Rectal smooth muscle tissue (tissue), 1 donor: ENCODE data around the gene MYO18B.

Experiments
- H3K27ac ChIP-seq: one replicate; pipeline ENCODE4 v1.7.0; 2013; ENCODE audit warnings: low read depth, low read length, inconsistent platforms
- H3K27me3 ChIP-seq: one replicate; pipeline ENCODE4 v1.7.0; 2013; ENCODE audit warnings: low read length; ENCODE audit not compliant: control insufficient read depth, insufficient read depth
- H3K36me3 ChIP-seq: one replicate; pipeline ENCODE4 v1.7.0; 2013; ENCODE audit warnings: low read length; ENCODE audit not compliant: control insufficient read depth, insufficient read depth
- H3K4me1 ChIP-seq: one replicate; pipeline ENCODE4 v1.7.0; 2013; ENCODE audit warnings: low read length; ENCODE audit not compliant: control insufficient read depth, insufficient read depth
- H3K4me3 ChIP-seq: one replicate; pipeline ENCODE4 v1.7.0; 2013; ENCODE audit warnings: low read length
- H3K9ac ChIP-seq: one replicate; pipeline ENCODE4 v1.7.0; 2013; ENCODE audit warnings: low read length

Gene MYO18B

DNA sequence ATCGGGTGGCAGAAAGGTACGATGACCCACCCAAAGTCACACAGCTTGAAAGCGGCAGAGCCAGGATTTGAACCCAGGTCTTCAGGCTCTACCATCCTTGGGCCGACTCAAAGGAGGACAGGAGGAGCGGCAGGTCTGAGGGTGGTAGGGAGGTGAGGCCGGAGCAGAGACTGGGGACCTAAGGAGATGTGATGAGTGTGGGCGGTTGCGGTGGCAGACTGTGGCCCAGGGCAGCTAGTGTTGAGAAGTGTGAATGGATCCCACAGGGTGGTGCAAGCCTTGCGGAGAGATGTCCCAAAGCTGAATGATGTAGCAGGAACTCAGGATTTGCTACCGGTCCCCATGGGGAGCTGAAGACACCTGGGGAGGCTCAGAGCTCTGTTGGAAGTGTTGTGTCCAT lies 180.2 kb downstream of the MYO18B start:
- Histone ChIP-seq H3K9ac (no peak overlapping the region), H3K4me3 (no peak overlapping the region), H3K27ac (no peak overlapping the region), H3K27me3 (no peaks in the 10 kb centered on the region), H3K4me1 (no peaks in the 10 kb centered on the region), H3K36me3 (no peaks in the 10 kb centered on the region)

GRCh38 chr22:25923914-25924313 lies 181.9 kb downstream of the MYO18B start:
- Histone ChIP-seq H3K9ac (no peak overlapping the region), H3K4me3 (no peak overlapping the region), H3K27ac (no peak overlapping the region), H3K4me1 (no peaks in the 10 kb centered on the region), H3K27me3 (no peaks in the 10 kb centered on the region), H3K36me3 (no peaks in the 10 kb centered on the region)

DNA sequence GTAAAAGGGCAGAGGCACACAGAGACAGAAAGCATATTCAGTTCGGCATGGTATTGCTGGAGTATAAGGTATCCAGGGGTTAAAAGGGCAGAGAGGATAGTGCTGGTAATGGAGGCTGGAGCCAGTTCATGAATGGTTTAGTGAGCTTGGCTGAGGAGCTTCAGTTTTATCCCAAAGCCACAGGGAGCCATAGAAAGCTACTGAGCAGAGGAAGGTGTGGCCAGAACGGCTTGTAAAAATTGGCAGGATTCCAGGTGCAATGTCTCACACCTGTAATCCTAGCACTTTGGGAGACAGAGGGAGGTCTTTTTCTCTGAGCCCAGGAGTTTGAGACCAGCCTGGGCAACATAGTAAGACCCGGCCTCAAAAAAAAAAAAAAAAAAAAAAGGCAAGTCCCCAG lies 186.1 kb downstream of the MYO18B start:
- H3K27me3 ChIP-seq: no peaks in the 10 kb centered on the region
- no peak overlapping the region for H3K27ac ChIP-seq
- H3K9ac ChIP-seq: no peak overlapping the region
- H3K4me1 ChIP-seq: no peaks in the 10 kb centered on the region
- no peak overlapping the region for H3K4me3 ChIP-seq
- H3K36me3 ChIP-seq: no peaks in the 10 kb centered on the region

- Histone ChIP-seq H3K4me3 (no peak overlapping the region), H3K27me3 (no peaks in the 10 kb centered on the region), H3K4me1 (no peaks in the 10 kb centered on the region), H3K27ac (no peak overlapping the region), H3K9ac (no peak overlapping the region), H3K36me3 (no peaks in the 10 kb centered on the region)
Observed at GRCh38 chr22:25929321-25929878, 187.4 kb downstream of the MYO18B start.

GRCh38 chr22:25930083-25930482 lies 188.1 kb downstream of the MYO18B start:
- H3K4me1 ChIP-seq: no peaks in the 10 kb centered on the region
- H3K27me3 ChIP-seq: no peaks in the 10 kb centered on the region
- no peaks in the 10 kb centered on the region for H3K36me3 ChIP-seq
- H3K27ac ChIP-seq: no peak overlapping the region
- H3K4me3 ChIP-seq: no peak overlapping the region
- H3K9ac ChIP-seq: no peak overlapping the region

- H3K27ac ChIP-seq: no peak overlapping the region
- no peak overlapping the region for H3K4me3 ChIP-seq
- no peaks in the 10 kb centered on the region for H3K36me3 ChIP-seq
- H3K9ac ChIP-seq: no peak overlapping the region
- H3K27me3 ChIP-seq: no peaks in the 10 kb centered on the region
- no peaks in the 10 kb centered on the region for H3K4me1 ChIP-seq
Observed at GRCh38 chr22:25930788-25931310, 188.9 kb downstream of the MYO18B start.

GRCh38 chr22:25933158-25933788 lies 191.3 kb downstream of the MYO18B start:
- Histone ChIP-seq H3K27me3 (no peaks in the 10 kb centered on the region), H3K9ac (no peak overlapping the region), H3K36me3 (no peaks in the 10 kb centered on the region), H3K27ac (no peak overlapping the region), H3K4me1 (no peaks in the 10 kb centered on the region), H3K4me3 (no peak overlapping the region)

DNA sequence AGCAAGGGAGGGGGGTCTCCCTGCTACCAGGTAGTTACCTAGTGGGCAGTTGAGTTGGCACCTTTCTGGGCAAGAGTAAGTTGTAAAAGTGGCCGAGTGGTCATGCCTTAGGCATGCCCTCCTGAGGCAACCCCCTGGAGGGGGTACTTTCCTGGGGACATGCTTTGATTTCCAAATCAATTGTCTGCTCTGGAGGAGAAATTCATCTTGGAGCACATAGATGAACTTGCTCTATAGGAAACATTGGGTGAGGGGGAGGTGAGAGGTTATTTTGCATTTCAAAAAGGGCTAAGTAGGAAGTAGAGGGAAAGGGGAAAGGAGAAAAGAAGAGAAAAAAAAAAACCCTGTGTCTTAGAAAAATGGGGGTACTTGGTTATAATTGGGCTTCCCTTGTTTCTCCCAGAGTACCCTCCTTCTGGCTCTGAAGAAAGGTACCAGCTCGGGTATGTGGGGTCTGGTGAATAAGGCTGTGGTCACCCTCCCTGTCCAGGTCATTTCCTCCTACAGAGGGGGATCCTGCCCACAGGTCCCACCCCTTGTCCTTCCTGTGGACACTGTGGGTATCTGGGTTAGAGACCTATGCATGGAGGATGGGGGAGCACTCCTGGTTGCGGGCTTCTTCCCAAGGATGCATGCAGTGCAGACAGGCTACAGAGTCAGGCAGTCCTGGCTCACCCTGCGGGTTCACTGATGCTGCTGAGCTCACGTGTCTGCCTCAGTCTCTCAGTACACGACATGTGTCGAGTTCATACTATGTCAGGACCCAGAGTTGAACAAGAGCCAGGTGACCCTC lies 193.5 kb downstream of the MYO18B start:
- no peaks in the 10 kb centered on the region for H3K36me3 ChIP-seq
- H3K4me1 ChIP-seq: no peaks in the 10 kb centered on the region
- no peak overlapping the region for H3K4me3 ChIP-seq
- no peak overlapping the region for H3K27ac ChIP-seq
- H3K27me3 ChIP-seq: no peaks in the 10 kb centered on the region
- H3K9ac ChIP-seq: no peak overlapping the region

GRCh38 chr22:25938151-25938550 lies 196.2 kb downstream of the MYO18B start:
- H3K36me3 ChIP-seq: no peaks in the 10 kb centered on the region
- no peaks in the 10 kb centered on the region for H3K27me3 ChIP-seq
- H3K9ac ChIP-seq: no peak overlapping the region
- H3K4me3 ChIP-seq: no peak overlapping the region
- no peaks in the 10 kb centered on the region for H3K4me1 ChIP-seq
- H3K27ac ChIP-seq: no peak overlapping the region

DNA sequence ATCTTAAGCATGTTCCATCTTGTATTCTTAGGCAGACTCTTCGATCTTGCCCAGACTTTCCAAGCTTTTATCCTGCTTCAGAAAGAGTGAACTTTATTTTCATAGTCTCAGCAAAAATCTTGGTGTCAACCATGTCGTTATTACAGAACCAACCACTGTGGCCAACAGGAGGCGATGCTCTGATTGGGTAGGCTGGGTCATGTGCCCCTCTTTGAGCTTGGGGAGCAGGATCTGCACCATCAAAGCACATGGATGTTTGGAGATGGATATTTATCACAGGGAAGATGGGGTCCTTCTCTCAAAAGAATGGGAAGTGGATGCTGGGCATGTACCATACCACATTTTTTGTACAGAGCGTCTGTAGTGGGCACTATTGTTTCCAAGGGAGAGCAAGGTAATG lies 197.4 kb downstream of the MYO18B start:
- no peaks in the 10 kb centered on the region for H3K27me3 ChIP-seq
- no peaks in the 10 kb centered on the region for H3K36me3 ChIP-seq
- no peak overlapping the region for H3K9ac ChIP-seq
- H3K27ac ChIP-seq: no peak overlapping the region
- H3K4me3 ChIP-seq: no peak overlapping the region
- no peaks in the 10 kb centered on the region for H3K4me1 ChIP-seq

DNA sequence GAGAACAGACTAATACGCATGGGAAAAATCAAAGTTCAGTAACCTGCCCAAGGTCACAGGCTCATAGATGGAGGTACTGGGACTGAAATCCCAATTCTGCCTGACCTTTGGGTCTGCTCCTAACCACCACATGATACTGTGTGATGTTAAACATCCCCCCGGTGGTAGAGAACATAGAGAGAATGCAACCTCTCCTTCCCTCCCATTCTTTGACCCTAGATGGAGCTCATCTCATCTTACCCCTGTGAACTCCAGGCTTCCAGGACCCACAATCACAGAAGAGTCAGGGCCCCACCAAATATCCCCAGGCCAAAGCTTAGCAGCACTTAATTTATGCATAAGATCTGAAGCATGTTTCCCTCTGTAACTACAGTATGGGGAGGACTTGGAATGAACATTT lies 198.5 kb downstream of the MYO18B start:
- Histone ChIP-seq H3K36me3 (no peaks in the 10 kb centered on the region), H3K9ac (no peak overlapping the region), H3K4me1 (no peaks in the 10 kb centered on the region), H3K4me3 (no peak overlapping the region), H3K27me3 (no peaks in the 10 kb centered on the region), H3K27ac (no peak overlapping the region)

- Histone ChIP-seq H3K36me3 (no peaks in the 10 kb centered on the region), H3K27ac (no peak overlapping the region), H3K4me3 (no peak overlapping the region), H3K27me3 (no peaks in the 10 kb centered on the region), H3K4me1 (no peaks in the 10 kb centered on the region), H3K9ac (no peak overlapping the region)
Observed at GRCh38 chr22:25941365-25941960, 199.5 kb downstream of the MYO18B start.
